GM12878 (cell line): ENCODE measurements around the gene IRAK4. TPM values are rescaled to one million over a fixed set of nuclear protein-coding genes. Genes with fewer than 3 reads are reported as not detected.

Source experiments
- ATAC-seq: fragments of 200-7000 bp; cut with Tn5 transposase; 3 replicates; pipeline ENCODE4 v1.9.1; 2020; ENCODE audit warnings: mild to moderate bottlenecking, moderate library complexity
- BruUV-seq: library from RNA; stranded (reverse); fragments of 400-500 nt; replicated peaks from 2 replicates; lab custom pipeline; 2021; lab: Mats Ljungman, UMichigan
- CTCF ChIA-PET: fragments of 300-600 bp; sonication (Branson Sonifier 250); formaldehyde crosslinking; extraction: SDS; loops from one replicate; lab custom pipeline; 2021; ENCODE audit warnings: inconsistent platforms; lab: Yijun Ruan, JAX
- POLR2A ChIA-PET: fragments of 350-600 bp; formaldehyde crosslinking; extraction: SDS; loops from one replicate; lab custom pipeline; 2021; ENCODE audit warnings: inconsistent platforms; lab: Charles Lee
- RAD21 ChIA-PET: fragments of 300-600 bp; sonication (Branson Sonifier 250); formaldehyde crosslinking; loops from one replicate; lab custom pipeline; 2023; ENCODE audit warnings: antibody characterized with exemption; ENCODE audit not compliant: unreplicated experiment; lab: Charles Lee
- SMC1A ChIA-PET: fragments of 300-600 bp; sonication (Branson Sonifier 250); formaldehyde crosslinking; loops from one replicate; lab custom pipeline; 2023; ENCODE audit not compliant: unreplicated experiment, uncharacterized antibody; lab: Charles Lee
- DNase-seq: peaks from one replicate; pipeline ENCODE4 v3.0.0-alpha.2; 2011; ENCODE audit warnings: low read depth, low spot score
- FAIRE-seq: peaks from 3 replicates; lab custom pipeline; 2011; peaks lifted over from hg19 to GRCh38; lab: Jason Lieb, UNC
- H2AFZ ChIP-seq: 2 replicates; pipeline ENCODE4 v1.6.0; 2011; ENCODE audit warnings: low read depth, low read length, control low read depth; ENCODE audit not compliant: control insufficient read depth
- H3K27ac ChIP-seq: 2 replicates; pipeline ENCODE4 v1.5.1; 2011; ENCODE audit warnings: control low read depth; ENCODE audit not compliant: control insufficient read depth, insufficient read depth
- H3K27me3 ChIP-seq, 2 experiments: replicated peaks in 1 of 2; 2 replicates each; pipeline versions ENCODE4 v1.6.0 to v1.6.1; 2011; ENCODE audit warnings: low read length in 1 of 2; ENCODE audit not compliant: control insufficient read depth in 2 of 2, insufficient read depth in 2 of 2
- H3K36me3 ChIP-seq, 2 experiments: 2 replicates each; pipeline ENCODE4 v1.5.1; 2011; ENCODE audit warnings: low read length in 1 of 2; ENCODE audit not compliant: control insufficient read depth in 2 of 2, insufficient read depth in 2 of 2
- H3K4me1 ChIP-seq: 2 replicates; pipeline ENCODE4 v1.6.1; 2011; ENCODE audit warnings: mild to moderate bottlenecking, low read length, moderate library complexity, mixed read lengths; ENCODE audit not compliant: control insufficient read depth, insufficient read depth
- H3K4me2 ChIP-seq: 2 replicates; pipeline ENCODE4 v1.6.0; 2011; ENCODE audit warnings: control low read depth; ENCODE audit not compliant: control insufficient read depth, insufficient read depth
- H3K4me3 ChIP-seq: fragments of 200-600 bp; sonication (generic); 2 replicates; pipeline ENCODE4 v1.5.1; 2016
- H3K79me2 ChIP-seq: 2 replicates; pipeline ENCODE4 v1.6.0; 2011; ENCODE audit warnings: low read length; ENCODE audit not compliant: control insufficient read depth, insufficient read depth
- H3K9ac ChIP-seq: 2 replicates; pipeline ENCODE4 v1.8.0; 2011; ENCODE audit warnings: low read length, control low read depth, mixed read lengths; ENCODE audit not compliant: control insufficient read depth, insufficient read depth
- H3K9me3 ChIP-seq: replicated peaks from 3 replicates; pipeline ENCODE4 v1.5.1; 2011; ENCODE audit warnings: mild to moderate bottlenecking, low read length; ENCODE audit not compliant: control insufficient read depth, insufficient read depth
- H4K20me1 ChIP-seq: 2 replicates; pipeline ENCODE4 v1.6.0; 2011; ENCODE audit not compliant: control insufficient read depth, insufficient read depth
- BCL3 ChIP-seq: IDR thresholded peaks from 2 replicates; pipeline ENCODE4 v1.6.1; 2011; ENCODE audit warnings: borderline replicate concordance, low read depth, mild to moderate bottlenecking, moderate library complexity, low read length; ENCODE audit not compliant: insufficient read depth, poor library complexity, severe bottlenecking
- E2F4 ChIP-seq: IDR thresholded peaks from 2 replicates; pipeline ENCODE4 v1.6.1; 2012; ENCODE audit warnings: low read depth, low read length, improper control_type of control experiment
- E2F8 ChIP-seq: fragments of 450-650 bp; IDR thresholded peaks from 2 replicates; pipeline ENCODE4 v1.6.1; 2018; ENCODE audit warnings: mild to moderate bottlenecking, low read depth, moderate library complexity; ENCODE audit not compliant: partially characterized antibody
- EP300 ChIP-seq, 2 experiments: fragments of 150-350 bp in 1 of 2; IDR thresholded peaks; 2 replicates each; pipeline ENCODE4 v1.6.1; 2011 to 2012; ENCODE audit warnings: low read depth in 2 of 2, low read length in 2 of 2, borderline replicate concordance in 1 of 2, improper control_type of control experiment in 1 of 2, inconsistent platforms in 1 of 2; ENCODE audit not compliant: control insufficient read depth in 1 of 2
- HSF1 ChIP-seq: fragments of 150-350 bp; IDR thresholded peaks from 2 replicates; pipeline ENCODE4 v1.6.1; 2014; ENCODE audit warnings: mild to moderate bottlenecking, low read depth, low read length
- IKZF1 ChIP-seq: fragments of 450-650 bp; conservative IDR thresholded peaks from 2 replicates; pipeline ENCODE4 v1.6.1; 2017; ENCODE audit warnings: antibody characterized with exemption, mild to moderate bottlenecking
- WGBS: methylation state at CpG from one replicate; pipeline ENCODE4 v1.1.6; 2016; ENCODE audit warnings: low lambda C conversion rate; ENCODE audit not compliant: insufficient replicate concordance, insufficient coverage; ENCODE audit errors: missing lambda C conversion rate; 5-methylcytosine and 5-hydroxymethylcytosine counted together
- in situ Hi-C: fragments of 300-500 bp; cut with MboI; formaldehyde crosslinking; loops from 9 replicates; pipeline ENCODE4 v1.14.3; 2018; ENCODE audit warnings: mixed read lengths
- intact Hi-C: fragments of 100-400 bp; cut with micrococcal nuclease; formaldehyde crosslinking; loops from one replicate; pipeline ENCODE4 v1.14.2; 2022; ENCODE audit not compliant: unreplicated experiment
- polyA plus RNA-seq, 11 experiments: library from polyadenylated mRNA; depleted of rRNA in 4 of 11; unstranded in 6 of 11; stranded (reverse) in 5 of 11; fragments of >200 nt; fragmentation: Nextera tagmentation in 4 of 11; fragmentation: Illumina TruSeq in 1 of 11; extraction: Ambion mirVana in 4 of 11; extraction: Trizol in 1 of 11; gene quantifications; 1 replicate in 1 of 11; 2 replicates in 10 of 11; pipeline versions ENCODE4 v1.2.1 to v1.2.3, GENCODE V29; 2011 to 2016; ENCODE audit warnings: inconsistent platforms in 2 of 11, missing spikeins in 2 of 11, low read depth in 1 of 11
- total RNA-seq, 4 experiments: library from RNA; depleted of rRNA in 3 of 4; stranded (reverse); fragments of >200 nt in 3 of 4; fragmentation: Illumina TruSeq in 1 of 4; extraction: Trizol in 1 of 4; gene quantifications; 2 replicates each; pipeline versions ENCODE4 v1.2.1 to v1.2.3, GENCODE V29; 2013 to 2021

Gene IRAK4
- total and polyA plus RNA-seq, 10 of the 15 experiments (the other 5 are each of a cell fraction or from before 2014, with no cell fraction given): 7.9 to 46.8 (median 20.9) TPM

GRCh38 chr12:43835264-43835655 is 76.5 kb downstream of the IRAK4 start:
- Histone ChIP-seq H3K27me3 (no peaks in the 10 kb centered on the region), H3K9ac (peak overlapping the region; percentile 77; the same call in 1 of the 2 replicates), H3K9me3 (no peaks in the 10 kb centered on the region), H3K36me3 (no peaks in the 10 kb centered on the region), H2AFZ (peak overlapping the region; percentile 89), H4K20me1 (no peaks in the 10 kb centered on the region), H3K79me2 (no peaks in the 10 kb centered on the region; the same call in none of the 2 replicates), H3K4me3 (peak overlapping the region; percentile 79; the same call in 1 of the 2 replicates), H3K4me1 (peaks cover 4% of the 10 kb centered on the region; the same call in 1 of the 2 replicates), H3K4me2 (peak overlapping the region; percentile 90), H3K27ac (no peak overlapping the region; the same call in 1 of the 2 replicates)
- ChIA-PET POLR2A (interaction anchor here (1.3 kb wide), 1 partner anchor 30 kb away, joined by 9 read pairs; the partner anchor contains the start of gene TWF1), SMC1A (interaction anchor here (0.9 to 1.3 kb wide), 2 partner anchors 17 to 32 kb away, joined by 3 read pairs; no protein-coding TSS in a partner anchor), CTCF (interaction anchor here (0.9 to 2.2 kb wide), 4 partner anchors 21 to 47 kb away, joined by 3 to 9 read pairs (median 3); no protein-coding TSS in a partner anchor), RAD21 (no interaction called here)
- TF ChIP-seq E2F8 (no peak), BCL3 (peak; percentile 95), IKZF1 (no peak), EP300 (IDR thresholded peaks at IDR 0.05; ENCODE audit: borderline replicate concordance in 1 of 2, control insufficient read depth in 1 of 2, low read depth in 2 of 2, low read length in 2 of 2) (no peak), HSF1 (no peak), E2F4 (no peak)
- no peak for FAIRE-seq
- ATAC-seq: peak; percentile 13
- no peak for DNase-seq
- no TSS peak for BruUV-seq
- intact Hi-C loops: no loop called here
- in situ Hi-C loops: no loop called here
- WGBS: 18% methylated on average over 6 of the region's 6 CpGs
